Left lung (tissue), 10 donors: Measurements from ENCODE around the gene SREBF2. TPM values are rescaled to one million over a fixed set of nuclear protein-coding genes. Genes with fewer than 3 reads are reported as not detected.

Experiments used
- ATAC-seq: fragments of 200-7000 bp; cut with Tn5 transposase; one replicate; pipeline ENCODE4 v1.9.1; 2020; ENCODE audit warnings: moderate library complexity
- DNase-seq, 4 donors: peaks; one replicate each; pipeline ENCODE4 v3.0.0-alpha.2; 2013 to 2020
- H3K27ac ChIP-seq, 2 donors: fragments of 200-600 bp; sonication (generic) in 1 of 2; one replicate each; pipeline versions ENCODE4 v1.5.0 to v1.8.0; 2020 to 2021
- H3K27me3 ChIP-seq, 2 donors: fragments of 200-600 bp; sonication (generic) in 1 of 2; one replicate each; pipeline versions ENCODE4 v1.5.0 to v1.8.0; 2020 to 2021
- H3K36me3 ChIP-seq, 2 donors: fragments of 200-600 bp; sonication (generic) in 1 of 2; one replicate each; pipeline versions ENCODE4 v1.5.0 to v1.8.0; 2020 to 2021
- H3K4me1 ChIP-seq, 2 donors: fragments of 200-600 bp; one replicate each; pipeline ENCODE4 v1.8.0; 2021
- H3K4me3 ChIP-seq, 2 donors: fragments of 200-600 bp; sonication (generic) in 1 of 2; one replicate each; pipeline versions ENCODE4 v1.5.0 to v1.8.0; 2020 to 2021; ENCODE audit warnings: mild to moderate bottlenecking in 1 of 2
- H3K9me3 ChIP-seq, 2 donors: fragments of 200-600 bp; sonication (generic) in 1 of 2; one replicate each; pipeline versions ENCODE4 v1.5.0 to v1.8.0; 2020 to 2021
- CTCF ChIP-seq, 2 donors: fragments of 200-600 bp; sonication (generic) in 1 of 2; IDR thresholded peaks; one replicate each; pipeline versions ENCODE4 v1.5.0 to v1.8.0; 2021; ENCODE audit warnings: antibody characterized with exemption in 2 of 2
- intact Hi-C, 2 donors: fragments of 100-400 bp; cut with DNase I; formaldehyde crosslinking; loops; one replicate each; pipeline versions ENCODE4 v1.11.2 to v1.14.2; 2022
- polyA plus RNA-seq, 6 donors: library from polyadenylated mRNA; unstranded; fragments of 120-200 nt; gene quantifications; one replicate each; pipeline ENCODE4 v1.2.1, GENCODE V29; 2013; ENCODE audit not compliant: insufficient read length in 6 of 6
- total RNA-seq, 2 donors: library from RNA; stranded (reverse); fragmentation: NEBNext Ultra II Directional; extraction: Animal tissue kit (Norgen Biotek cat#: 25700); gene quantifications; one replicate each; pipeline ENCODE4 v1.2.1, GENCODE V29; 2021
- donor health status: DM: no; HTN: yes; CAD: no.
- donor health status: DM: no; HTN: no; CAD: no.

The SREBF2 gene
- total and polyA plus RNA-seq, 8 donors: 49.2 to 162 (median 75.7) TPM

- no peaks in the 10 kb centered on the region for H3K36me3 ChIP-seq
- DNase-seq (no peak), ATAC-seq (no peak)
- no peaks in the 10 kb centered on the region for H3K4me1 ChIP-seq
- no peak overlapping the region for H3K27ac ChIP-seq
- TF ChIP-seq CTCF (IDR thresholded peaks at IDR 0.05): no peak
- intact Hi-C loops: no loop called here
- H3K9me3 ChIP-seq: no peaks in the 10 kb centered on the region
- H3K4me3 ChIP-seq: no peak overlapping the region
- H3K27me3 ChIP-seq: peaks cover 0 to 9% of the 10 kb centered on the region in 2 donors
Observed at GRCh38 chr22:41932353-41932752, 99.4 kb downstream of the SREBF2 start.

- intact Hi-C loops: no loop called here
- Histone ChIP-seq H3K4me3 (no peak overlapping the region), H3K27ac (no peak overlapping the region), H3K36me3 (no peaks in the 10 kb centered on the region), H3K27me3 (no peaks in the 10 kb centered on the region), H3K4me1 (no peaks in the 10 kb centered on the region), H3K9me3 (no peaks in the 10 kb centered on the region)
- no peak for TF ChIP-seq CTCF (IDR thresholded peaks at IDR 0.05)
- DNase-seq: no peak
- no peak for ATAC-seq
Observed at GRCh38 chr22:41933411-41934177, 100.7 kb downstream of the SREBF2 start.

GRCh38 chr22:41934284-41935014, 101.5 kb downstream of the SREBF2 start:
- intact Hi-C loops: no loop called here
- no peak for ATAC-seq
- no peak for DNase-seq
- Histone ChIP-seq H3K9me3 (no peaks in the 10 kb centered on the region), H3K36me3 (no peaks in the 10 kb centered on the region), H3K4me3 (no peak overlapping the region), H3K27me3 (no peaks in the 10 kb centered on the region), H3K4me1 (no peaks in the 10 kb centered on the region), H3K27ac (no peak overlapping the region)
- TF ChIP-seq CTCF (IDR thresholded peaks at IDR 0.05): no peak

- H3K4me3 ChIP-seq: no peak overlapping the region
- intact Hi-C loops: no loop called here
- H3K9me3 ChIP-seq: no peaks in the 10 kb centered on the region
- no peak overlapping the region for H3K27ac ChIP-seq
- no peak for DNase-seq
- ATAC-seq: no peak
- TF ChIP-seq CTCF (IDR thresholded peaks at IDR 0.05): no peak
- no peaks in the 10 kb centered on the region for H3K27me3 ChIP-seq
- no peaks in the 10 kb centered on the region for H3K4me1 ChIP-seq
- H3K36me3 ChIP-seq: no peaks in the 10 kb centered on the region
Observed at GRCh38 chr22:41935015-41935351, 102.1 kb downstream of the SREBF2 start.

- Histone ChIP-seq H3K4me3 (no peak overlapping the region), H3K36me3 (no peaks in the 10 kb centered on the region), H3K27ac (no peak overlapping the region), H3K27me3 (no peaks in the 10 kb centered on the region), H3K9me3 (no peaks in the 10 kb centered on the region), H3K4me1 (peaks cover 0 to 2% of the 10 kb centered on the region in 2 donors)
- intact Hi-C loops: no loop called here
- no peak for DNase-seq
- no peak for ATAC-seq
- TF ChIP-seq CTCF (IDR thresholded peaks at IDR 0.05): no peak
Observed at GRCh38 chr22:41935509-41935908, 102.6 kb downstream of the SREBF2 start.
